Measurements from ENCODE around the gene MIA2.

DNA sequence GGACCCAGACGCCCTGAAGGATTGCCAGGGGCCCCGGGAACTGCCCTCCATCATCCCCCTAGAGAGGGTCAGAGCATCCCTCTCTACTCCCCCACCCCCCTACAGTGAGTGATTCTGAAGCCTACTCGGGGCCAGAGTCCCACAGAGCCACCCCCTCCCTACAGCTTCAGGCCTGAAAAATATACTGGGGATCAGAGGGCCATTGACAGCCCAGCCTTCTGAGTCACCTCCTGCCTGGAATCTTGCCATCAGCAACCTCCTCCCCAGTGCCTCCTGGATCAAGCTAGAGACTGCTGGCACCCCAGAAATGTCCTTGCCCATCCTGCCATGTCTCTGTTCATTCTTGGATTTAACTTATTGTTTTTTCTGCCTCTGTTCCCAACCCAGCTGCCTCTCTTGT, 21.7 kb upstream of the MIA2 start:
- TF ChIP-seq, protein P1, sequence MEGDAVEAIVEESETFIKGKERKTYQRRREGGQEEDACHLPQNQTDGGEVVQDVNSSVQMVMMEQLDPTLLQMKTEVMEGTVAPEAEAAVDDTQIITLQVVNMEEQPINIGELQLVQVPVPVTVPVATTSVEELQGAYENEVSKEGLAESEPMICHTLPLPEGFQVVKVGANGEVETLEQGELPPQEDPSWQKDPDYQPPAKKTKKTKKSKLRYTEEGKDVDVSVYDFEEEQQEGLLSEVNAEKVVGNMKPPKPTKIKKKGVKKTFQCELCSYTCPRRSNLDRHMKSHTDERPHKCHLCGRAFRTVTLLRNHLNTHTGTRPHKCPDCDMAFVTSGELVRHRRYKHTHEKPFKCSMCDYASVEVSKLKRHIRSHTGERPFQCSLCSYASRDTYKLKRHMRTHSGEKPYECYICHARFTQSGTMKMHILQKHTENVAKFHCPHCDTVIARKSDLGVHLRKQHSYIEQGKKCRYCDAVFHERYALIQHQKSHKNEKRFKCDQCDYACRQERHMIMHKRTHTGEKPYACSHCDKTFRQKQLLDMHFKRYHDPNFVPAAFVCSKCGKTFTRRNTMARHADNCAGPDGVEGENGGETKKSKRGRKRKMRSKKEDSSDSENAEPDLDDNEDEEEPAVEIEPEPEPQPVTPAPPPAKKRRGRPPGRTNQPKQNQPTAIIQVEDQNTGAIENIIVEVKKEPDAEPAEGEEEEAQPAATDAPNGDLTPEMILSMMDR (conservative IDR thresholded peaks at IDR 0.05 in 1 of 2, IDR thresholded peaks at IDR 0.05 in 1 of 2; ENCODE audit: extremely low read depth in 1 of 2, insufficient read depth in 1 of 2, low read depth in 1 of 2, low read length in 2 of 2): no peak
- TF ChIP-seq EZH2 (IDR thresholded peaks at IDR 0.05; ENCODE audit: borderline replicate concordance, low read length): no peak
